H1 (cell line): Measurements from ENCODE around the gene C16orf89.
"Not testable (repeated sequence)": the region's sequence is repeated elsewhere in the genome, so short reads cannot be mapped to it uniquely, and the experiment has no call there.

ENCODE experiments used
- SUZ12 ChIP-seq: fragments of 200-600 bp; sonication (generic); IDR thresholded peaks from 2 replicates; pipeline ENCODE4 v1.6.1; 2012; ENCODE audit warnings: mild to moderate bottlenecking, inconsistent platforms, low read length, moderate library complexity, mixed read lengths
- USF2 ChIP-seq: IDR thresholded peaks from 2 replicates; pipeline ENCODE4 v1.6.1; 2011; ENCODE audit warnings: low read length, improper control_type of control experiment
- TF ChIP-seq, protein P1 (sequence below), 3 experiments: IDR thresholded peaks; 1 replicate in 2 of 3; 2 replicates in 1 of 3; pipeline versions ENCODE4 v1.5.1 to v1.6.1; 2011; ENCODE audit warnings: low read length in 3 of 3, mild to moderate bottlenecking in 3 of 3, inconsistent platforms in 2 of 3, low read depth in 1 of 3, moderate library complexity in 1 of 3; ENCODE audit not compliant: insufficient read depth in 1 of 3; ENCODE audit errors: control extremely low read depth in 1 of 3

- TF ChIP-seq SUZ12, USF2: not testable (repeated sequence)
- TF ChIP-seq, protein P1, sequence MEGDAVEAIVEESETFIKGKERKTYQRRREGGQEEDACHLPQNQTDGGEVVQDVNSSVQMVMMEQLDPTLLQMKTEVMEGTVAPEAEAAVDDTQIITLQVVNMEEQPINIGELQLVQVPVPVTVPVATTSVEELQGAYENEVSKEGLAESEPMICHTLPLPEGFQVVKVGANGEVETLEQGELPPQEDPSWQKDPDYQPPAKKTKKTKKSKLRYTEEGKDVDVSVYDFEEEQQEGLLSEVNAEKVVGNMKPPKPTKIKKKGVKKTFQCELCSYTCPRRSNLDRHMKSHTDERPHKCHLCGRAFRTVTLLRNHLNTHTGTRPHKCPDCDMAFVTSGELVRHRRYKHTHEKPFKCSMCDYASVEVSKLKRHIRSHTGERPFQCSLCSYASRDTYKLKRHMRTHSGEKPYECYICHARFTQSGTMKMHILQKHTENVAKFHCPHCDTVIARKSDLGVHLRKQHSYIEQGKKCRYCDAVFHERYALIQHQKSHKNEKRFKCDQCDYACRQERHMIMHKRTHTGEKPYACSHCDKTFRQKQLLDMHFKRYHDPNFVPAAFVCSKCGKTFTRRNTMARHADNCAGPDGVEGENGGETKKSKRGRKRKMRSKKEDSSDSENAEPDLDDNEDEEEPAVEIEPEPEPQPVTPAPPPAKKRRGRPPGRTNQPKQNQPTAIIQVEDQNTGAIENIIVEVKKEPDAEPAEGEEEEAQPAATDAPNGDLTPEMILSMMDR (IDR thresholded peaks at IDR 0.05; ENCODE audit: control extremely low read depth in 1 of 3, insufficient read depth in 1 of 3, low read depth in 1 of 3, low read length in 3 of 3), result not testable (repeated sequence)
Observed at GRCh38 chr16:5103296-5104032, 37.7 kb upstream of the C16orf89 start.
